ENCODE results near the gene AQP12A. TPM values are rescaled to one million over a fixed set of nuclear protein-coding genes. Genes with fewer than 3 reads are reported as not detected.

Gene AQP12A
- total RNA-seq, 1 experiment from 2014 or later = not detected

DNA sequence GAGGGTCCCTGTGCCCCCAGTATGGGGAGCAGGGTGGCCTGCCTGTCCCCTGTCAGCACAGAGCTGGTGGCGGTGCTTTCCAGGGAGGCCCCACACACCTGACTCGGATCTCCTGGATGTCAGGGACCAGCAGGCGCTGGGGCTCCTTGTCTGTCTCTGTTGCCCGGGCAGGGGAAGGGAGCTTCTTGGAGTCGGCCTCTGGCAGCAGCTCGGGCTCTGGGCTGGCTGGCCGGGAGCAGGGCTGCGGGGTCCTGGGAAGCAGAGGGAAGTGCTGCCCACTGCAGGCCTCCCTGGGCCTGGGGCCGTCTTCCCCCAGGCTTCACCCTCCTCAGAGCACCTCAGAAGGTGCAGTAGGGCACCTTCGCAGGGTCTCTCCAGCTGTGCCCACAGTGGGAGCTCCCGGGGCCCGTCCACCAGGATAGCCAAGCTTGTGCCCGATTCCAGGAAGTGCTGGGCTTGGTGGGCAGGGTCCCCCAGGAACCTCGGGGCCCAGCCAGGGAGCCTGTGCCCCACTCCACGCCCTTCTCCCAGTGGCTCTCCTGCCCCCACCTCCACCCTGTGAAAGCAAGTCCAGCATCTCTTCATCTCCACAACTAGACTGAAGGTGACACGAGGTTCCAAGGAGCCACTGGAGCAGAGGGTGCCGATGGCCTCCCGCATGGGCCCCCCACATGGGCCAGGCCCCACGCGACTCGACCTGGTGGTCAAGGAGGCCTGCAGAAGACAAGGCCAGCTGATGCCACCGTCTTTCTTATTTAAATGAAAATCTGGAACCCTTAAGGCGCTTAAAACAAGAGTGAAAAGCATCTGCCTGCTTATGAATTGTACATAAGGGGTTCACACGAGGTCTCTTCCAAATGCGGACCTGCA is 28.2 kb downstream of the AQP12A start:
- CTCF ChIA-PET = no interaction called here
- Histone ChIP-seq H3K27ac (ENCODE audit: low read depth, low read length) (no peak overlapping the region), H3K79me2 (ENCODE audit: insufficient read depth, low read length) (no peaks in the 10 kb centered on the region), H3K9me2 (ENCODE audit: insufficient read depth) (no peaks in the 10 kb centered on the region), H4K20me1 (ENCODE audit: insufficient read depth) (no peaks in the 10 kb centered on the region), H3K36me3 (ENCODE audit: control insufficient read depth in 1 of 2, insufficient read depth in 2 of 2, low read length in 2 of 2) (no peaks in the 10 kb centered on the region), H3K9ac (ENCODE audit: low read length) (no peak overlapping the region), H3K27me3 (ENCODE audit: insufficient read depth, low read length) (no peaks in the 10 kb centered on the region), H3K4me2 (ENCODE audit: low read length) (no peak overlapping the region), H3K9me3 (ENCODE audit: control insufficient read depth in 1 of 2, insufficient read depth in 1 of 2, low read depth in 1 of 2, low read length in 2 of 2) (no peaks in the 10 kb centered on the region), H3K4me3 (replicated peaks in 1 of 2; ENCODE audit: low read depth in 1 of 2, low read length in 2 of 2) (no peak overlapping the region), H3K4me1 (ENCODE audit: control insufficient read depth in 1 of 2, insufficient read depth in 2 of 2, low read length in 2 of 2) (no peaks in the 10 kb centered on the region), H2AFZ (ENCODE audit: low read depth, low read length, poor library complexity, severe bottlenecking) (no peak overlapping the region)
- ATAC-seq (no peak), DNase-seq (ENCODE audit: low read depth, low spot score) (no peak)
- intact Hi-C loops (cut with micrococcal nuclease) = no loop called here
- RAD21 ChIA-PET (ENCODE audit: low non-redundant PET in 1 of 2, low total read pairs in 2 of 2, uncharacterized antibody in 2 of 2, unreplicated experiment in 2 of 2) = no interaction called here
- TF ChIP-seq POLR2AphosphoS5 (IDR thresholded peaks at IDR 0.05; ENCODE audit: low read depth, low read length) = no peak
- TF ChIP-seq, protein P1, sequence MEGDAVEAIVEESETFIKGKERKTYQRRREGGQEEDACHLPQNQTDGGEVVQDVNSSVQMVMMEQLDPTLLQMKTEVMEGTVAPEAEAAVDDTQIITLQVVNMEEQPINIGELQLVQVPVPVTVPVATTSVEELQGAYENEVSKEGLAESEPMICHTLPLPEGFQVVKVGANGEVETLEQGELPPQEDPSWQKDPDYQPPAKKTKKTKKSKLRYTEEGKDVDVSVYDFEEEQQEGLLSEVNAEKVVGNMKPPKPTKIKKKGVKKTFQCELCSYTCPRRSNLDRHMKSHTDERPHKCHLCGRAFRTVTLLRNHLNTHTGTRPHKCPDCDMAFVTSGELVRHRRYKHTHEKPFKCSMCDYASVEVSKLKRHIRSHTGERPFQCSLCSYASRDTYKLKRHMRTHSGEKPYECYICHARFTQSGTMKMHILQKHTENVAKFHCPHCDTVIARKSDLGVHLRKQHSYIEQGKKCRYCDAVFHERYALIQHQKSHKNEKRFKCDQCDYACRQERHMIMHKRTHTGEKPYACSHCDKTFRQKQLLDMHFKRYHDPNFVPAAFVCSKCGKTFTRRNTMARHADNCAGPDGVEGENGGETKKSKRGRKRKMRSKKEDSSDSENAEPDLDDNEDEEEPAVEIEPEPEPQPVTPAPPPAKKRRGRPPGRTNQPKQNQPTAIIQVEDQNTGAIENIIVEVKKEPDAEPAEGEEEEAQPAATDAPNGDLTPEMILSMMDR (IDR thresholded peaks at IDR 0.05 in 2 of 3, conservative IDR thresholded peaks at IDR 0.05 in 1 of 3; ENCODE audit: borderline replicate concordance in 1 of 3, insufficient read depth in 1 of 3, low read depth in 2 of 3, low read length in 2 of 3) = no peak
- TF ChIP-seq RAD21 (IDR thresholded peaks at IDR 0.05; ENCODE audit: low read depth) = no peak
- BruUV-seq (replicated peaks) = no TSS peak
- POLR2A ChIA-PET = no interaction called here

DNA sequence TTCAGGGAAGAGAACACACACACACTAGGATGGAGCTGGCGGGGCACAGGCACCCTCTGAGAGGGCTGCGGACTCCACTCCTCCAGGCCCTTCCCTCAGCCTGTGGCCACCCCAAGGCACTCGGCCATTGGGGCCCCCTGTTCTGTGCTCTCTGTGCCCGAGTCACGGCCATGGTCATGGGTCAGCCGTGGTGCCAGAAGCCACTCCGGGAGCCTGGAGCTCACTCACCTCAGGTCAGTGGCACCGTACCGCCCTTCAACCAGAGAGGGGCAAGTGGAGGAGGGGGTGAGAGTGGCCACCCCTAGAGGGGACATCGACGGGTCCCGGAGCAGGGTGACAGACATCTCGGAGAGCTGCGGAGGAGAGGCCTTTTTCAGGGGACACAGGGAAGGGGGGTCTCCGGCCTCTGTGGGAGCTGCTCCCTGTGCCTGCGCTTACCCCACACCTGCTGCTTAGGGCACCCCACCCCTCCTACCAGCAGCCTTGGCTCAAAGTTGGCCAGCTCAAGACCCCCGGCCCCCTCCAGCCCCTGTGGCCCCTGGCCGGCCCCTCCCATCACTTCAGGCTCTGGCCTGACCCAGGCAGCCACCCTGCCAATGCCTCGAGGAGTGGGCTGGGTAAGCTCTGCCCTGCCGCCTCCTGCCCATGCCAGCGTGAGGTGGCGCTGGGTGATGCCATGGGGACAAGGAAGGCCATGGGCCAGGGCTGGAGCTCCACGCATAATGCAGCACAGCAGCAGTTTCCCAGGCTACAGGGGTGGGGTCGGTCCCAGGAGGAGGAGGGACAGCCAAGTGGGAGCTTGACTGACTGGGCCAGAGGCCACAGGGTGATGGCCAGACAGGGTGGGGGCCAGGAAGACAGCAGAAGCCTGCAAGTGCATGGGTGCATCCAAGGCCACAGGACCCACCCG is 29.3 kb downstream of the AQP12A start:
- Histone ChIP-seq H3K9me2 (ENCODE audit: insufficient read depth) (no peaks in the 10 kb centered on the region), H3K36me3 (ENCODE audit: control insufficient read depth in 1 of 2, insufficient read depth in 2 of 2, low read length in 2 of 2) (no peaks in the 10 kb centered on the region), H2AFZ (ENCODE audit: low read depth, low read length, poor library complexity, severe bottlenecking) (no peak overlapping the region), H3K27me3 (ENCODE audit: insufficient read depth, low read length) (no peaks in the 10 kb centered on the region), H3K4me1 (ENCODE audit: control insufficient read depth in 1 of 2, insufficient read depth in 2 of 2, low read length in 2 of 2) (no peaks in the 10 kb centered on the region), H3K4me3 (replicated peaks in 1 of 2; ENCODE audit: low read depth in 1 of 2, low read length in 2 of 2) (no peak overlapping the region), H3K27ac (ENCODE audit: low read depth, low read length) (no peak overlapping the region), H3K79me2 (ENCODE audit: insufficient read depth, low read length) (no peaks in the 10 kb centered on the region), H3K9ac (ENCODE audit: low read length) (no peak overlapping the region), H4K20me1 (ENCODE audit: insufficient read depth) (no peaks in the 10 kb centered on the region), H3K4me2 (ENCODE audit: low read length) (no peak overlapping the region), H3K9me3 (ENCODE audit: control insufficient read depth in 1 of 2, insufficient read depth in 1 of 2, low read depth in 1 of 2, low read length in 2 of 2) (no peaks in the 10 kb centered on the region)
- no TSS peak for BruUV-seq (replicated peaks)
- ChIA-PET POLR2A (no interaction called here), CTCF (no interaction called here), RAD21 (ENCODE audit: low non-redundant PET in 1 of 2, low total read pairs in 2 of 2, uncharacterized antibody in 2 of 2, unreplicated experiment in 2 of 2) (no interaction called here)
- DNase-seq (ENCODE audit: low read depth, low spot score) (no peak), ATAC-seq (no peak)
- intact Hi-C loops (cut with micrococcal nuclease) = no loop called here
- TF ChIP-seq, protein P2, sequence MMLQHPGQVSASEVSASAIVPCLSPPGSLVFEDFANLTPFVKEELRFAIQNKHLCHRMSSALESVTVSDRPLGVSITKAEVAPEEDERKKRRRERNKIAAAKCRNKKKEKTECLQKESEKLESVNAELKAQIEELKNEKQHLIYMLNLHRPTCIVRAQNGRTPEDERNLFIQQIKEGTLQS (IDR thresholded peaks at IDR 0.05) = no peak
- TF ChIP-seq EGR1 (IDR thresholded peaks at IDR 0.05; ENCODE audit: low read depth) = no peak
- TF ChIP-seq YY1 (IDR thresholded peaks at IDR 0.05; ENCODE audit: extremely low read depth, insufficient replicate concordance, low read depth, low read length) = no peak
- TF ChIP-seq, protein P3, sequence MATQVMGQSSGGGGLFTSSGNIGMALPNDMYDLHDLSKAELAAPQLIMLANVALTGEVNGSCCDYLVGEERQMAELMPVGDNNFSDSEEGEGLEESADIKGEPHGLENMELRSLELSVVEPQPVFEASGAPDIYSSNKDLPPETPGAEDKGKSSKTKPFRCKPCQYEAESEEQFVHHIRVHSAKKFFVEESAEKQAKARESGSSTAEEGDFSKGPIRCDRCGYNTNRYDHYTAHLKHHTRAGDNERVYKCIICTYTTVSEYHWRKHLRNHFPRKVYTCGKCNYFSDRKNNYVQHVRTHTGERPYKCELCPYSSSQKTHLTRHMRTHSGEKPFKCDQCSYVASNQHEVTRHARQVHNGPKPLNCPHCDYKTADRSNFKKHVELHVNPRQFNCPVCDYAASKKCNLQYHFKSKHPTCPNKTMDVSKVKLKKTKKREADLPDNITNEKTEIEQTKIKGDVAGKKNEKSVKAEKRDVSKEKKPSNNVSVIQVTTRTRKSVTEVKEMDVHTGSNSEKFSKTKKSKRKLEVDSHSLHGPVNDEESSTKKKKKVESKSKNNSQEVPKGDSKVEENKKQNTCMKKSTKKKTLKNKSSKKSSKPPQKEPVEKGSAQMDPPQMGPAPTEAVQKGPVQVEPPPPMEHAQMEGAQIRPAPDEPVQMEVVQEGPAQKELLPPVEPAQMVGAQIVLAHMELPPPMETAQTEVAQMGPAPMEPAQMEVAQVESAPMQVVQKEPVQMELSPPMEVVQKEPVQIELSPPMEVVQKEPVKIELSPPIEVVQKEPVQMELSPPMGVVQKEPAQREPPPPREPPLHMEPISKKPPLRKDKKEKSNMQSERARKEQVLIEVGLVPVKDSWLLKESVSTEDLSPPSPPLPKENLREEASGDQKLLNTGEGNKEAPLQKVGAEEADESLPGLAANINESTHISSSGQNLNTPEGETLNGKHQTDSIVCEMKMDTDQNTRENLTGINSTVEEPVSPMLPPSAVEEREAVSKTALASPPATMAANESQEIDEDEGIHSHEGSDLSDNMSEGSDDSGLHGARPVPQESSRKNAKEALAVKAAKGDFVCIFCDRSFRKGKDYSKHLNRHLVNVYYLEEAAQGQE (IDR thresholded peaks at IDR 0.05; ENCODE audit: low read depth) = no peak
- no peak for TF ChIP-seq ELF1 (IDR thresholded peaks at IDR 0.05; ENCODE audit: borderline replicate concordance, low read depth)
- TF ChIP-seq CEBPB (IDR thresholded peaks at IDR 0.05; ENCODE audit: low read depth) = no peak
- no peak for TF ChIP-seq POLR2A (IDR thresholded peaks at IDR 0.05; ENCODE audit: borderline replicate concordance, extremely low read depth, insufficient read depth, insufficient read length)
- TF ChIP-seq, protein P4, sequence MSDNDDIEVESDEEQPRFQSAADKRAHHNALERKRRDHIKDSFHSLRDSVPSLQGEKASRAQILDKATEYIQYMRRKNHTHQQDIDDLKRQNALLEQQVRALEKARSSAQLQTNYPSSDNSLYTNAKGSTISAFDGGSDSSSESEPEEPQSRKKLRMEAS (IDR thresholded peaks at IDR 0.05) = no peak
- TF ChIP-seq POLR2AphosphoS5 (IDR thresholded peaks at IDR 0.05; ENCODE audit: low read depth, low read length) = no peak
- TF ChIP-seq RAD21 (IDR thresholded peaks at IDR 0.05; ENCODE audit: low read depth) = no peak

Measured in HCT116 (cell line).